HG03159 (cell line): Measurements from ENCODE around the gene LYRM4.

Source experiments
- ATAC-seq: cut with Tn5 transposase; IDR thresholded peaks from one replicate; pipeline ENCODE4 v1.9.1; 2021; ENCODE audit warnings: mild to moderate bottlenecking, moderate library complexity; ENCODE audit not compliant: unreplicated experiment

The LYRM4 gene

GRCh38 chr6:5059036-5059896 is 201.5 kb downstream of the LYRM4 start:
- no peak for ATAC-seq
